GM04503 (cell line): ENCODE results near the gene ZIC2.
"Not testable (repeated sequence)": the region's sequence is repeated elsewhere in the genome, so short reads cannot be mapped to it uniquely, and the experiment has no call there.

Source experiments
- DNase-seq: peaks from one replicate; pipeline ENCODE4 v3.0.0-alpha.2; 2012; ENCODE audit warnings: low read depth

Gene ZIC2

DNA sequence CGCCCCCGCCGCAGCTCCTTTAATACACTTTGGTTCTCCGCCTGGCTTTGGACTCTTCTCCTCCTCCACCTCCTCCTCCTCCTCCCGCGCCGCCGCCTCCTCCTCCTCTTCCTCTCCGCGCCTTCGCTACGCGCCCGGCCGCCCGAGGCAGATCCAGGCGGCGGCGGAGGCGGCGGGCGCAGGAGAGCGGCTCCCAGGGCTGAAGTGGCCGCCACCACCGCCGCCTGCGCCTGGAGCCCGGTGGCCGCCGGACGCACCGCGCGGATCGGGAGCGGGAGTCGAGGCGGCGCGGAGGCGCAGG, at the start of gene ZIC2:
TSS of gene ZIC2 (plus strand) at position 50 of the 301 bp plus-strand sequence. CDS start 281 bp downstream, outside the sequence.
- DNase-seq: no peak

DNA sequence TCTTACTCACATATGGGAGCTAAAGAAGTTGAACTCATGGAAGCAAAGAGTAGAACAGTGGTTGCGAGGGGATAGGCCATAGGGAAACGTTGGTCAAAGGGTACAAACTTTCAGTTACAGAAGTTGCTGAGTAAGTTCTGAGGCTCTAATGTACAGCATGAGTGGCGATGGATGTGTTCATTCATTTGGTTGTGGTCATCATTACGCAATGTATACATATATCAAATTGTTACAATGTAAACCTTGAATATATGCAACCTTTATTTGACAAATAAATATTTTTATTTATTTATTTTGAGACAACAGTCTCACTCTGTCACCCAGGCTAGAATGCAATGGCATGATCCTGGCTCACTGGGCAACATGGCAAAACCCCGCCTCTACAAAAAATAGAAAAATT, 48.7 kb upstream of the ZIC2 start:
- no peak for DNase-seq

DNA sequence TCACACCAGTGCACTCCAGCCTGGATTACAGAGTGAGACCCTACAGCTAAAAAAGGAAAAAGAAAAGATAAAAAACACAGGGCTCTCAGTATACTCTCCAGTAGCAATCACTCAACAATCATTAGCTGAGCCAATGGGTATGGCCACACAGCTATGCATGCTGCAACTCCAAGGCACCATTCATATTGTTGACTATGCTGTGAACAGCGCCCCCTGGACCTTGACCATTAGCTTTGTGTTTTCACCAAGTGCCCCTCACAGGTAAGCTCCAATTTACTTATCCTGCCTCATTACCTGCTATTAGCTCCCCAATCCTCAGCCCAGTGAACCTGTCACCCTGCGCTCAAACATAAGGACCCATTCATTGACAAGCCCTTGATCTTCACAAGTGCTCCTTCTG, 45.8 kb upstream of the ZIC2 start:
- no peak for DNase-seq

DNA sequence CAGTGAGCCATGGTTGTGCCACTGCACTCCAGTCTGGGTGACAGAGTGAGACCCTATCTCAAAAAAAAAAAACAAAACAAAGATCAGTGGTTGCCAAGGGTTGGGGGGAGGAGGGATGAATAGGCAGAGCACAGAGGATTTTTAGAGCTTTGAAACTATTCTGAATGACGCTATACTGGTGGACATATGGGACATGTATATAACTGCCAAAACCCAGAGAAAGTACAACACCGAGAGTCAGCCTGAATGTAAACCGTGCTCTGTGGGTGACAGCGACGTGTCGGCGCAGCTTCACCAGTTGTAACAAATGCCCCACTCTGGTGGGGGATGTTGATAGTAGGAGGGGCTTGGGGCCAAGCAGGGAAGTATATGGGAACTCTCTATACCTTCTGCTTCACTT, 42.9 kb upstream of the ZIC2 start:
- DNase-seq: no peak

GRCh38 chr13:99941086-99941485, 40.5 kb upstream of the ZIC2 start:
- DNase-seq: no peak

DNA sequence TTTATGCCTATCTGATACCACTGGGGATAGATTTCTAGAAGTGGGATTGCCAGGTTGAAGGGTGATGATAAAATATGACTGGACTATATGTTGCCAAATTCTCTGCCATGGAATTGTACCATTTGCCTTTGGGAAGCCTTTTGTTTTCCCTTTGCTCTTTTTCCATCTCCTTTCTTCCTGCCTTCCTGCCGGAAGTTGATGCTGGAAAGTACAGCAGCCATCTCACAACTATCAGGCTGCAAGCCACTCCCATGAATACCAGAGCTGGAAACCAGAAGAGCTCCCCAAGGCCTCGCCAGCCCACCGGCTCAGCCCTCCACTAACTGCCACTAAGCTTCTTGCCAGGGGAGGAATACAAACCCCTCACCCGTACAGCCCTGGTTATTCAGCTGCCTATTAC, 39.7 kb upstream of the ZIC2 start:
- DNase-seq: no peak

GRCh38 chr13:99944102-99944501, 37.5 kb upstream of the ZIC2 start:
- no peak for DNase-seq

DNA sequence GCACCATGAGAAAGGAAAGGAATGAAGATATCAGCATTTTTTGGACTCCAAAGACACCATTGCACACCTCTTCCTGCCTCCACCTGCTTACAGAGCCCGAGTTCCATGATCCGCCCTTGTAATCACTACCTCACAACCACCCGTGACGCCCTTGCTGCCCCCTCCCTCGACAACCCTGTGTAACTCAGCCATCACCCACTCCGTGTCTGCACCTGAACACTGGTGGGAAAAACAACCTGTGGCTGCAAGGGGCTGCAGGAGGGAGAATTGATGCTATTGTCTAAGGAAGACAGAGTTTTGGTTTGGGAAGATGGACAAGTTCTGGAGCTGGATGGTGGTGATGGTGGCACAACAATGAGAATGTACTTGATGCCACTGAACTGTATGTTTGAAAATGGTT, 37.0 kb upstream of the ZIC2 start:
- DNase-seq: no peak

DNA sequence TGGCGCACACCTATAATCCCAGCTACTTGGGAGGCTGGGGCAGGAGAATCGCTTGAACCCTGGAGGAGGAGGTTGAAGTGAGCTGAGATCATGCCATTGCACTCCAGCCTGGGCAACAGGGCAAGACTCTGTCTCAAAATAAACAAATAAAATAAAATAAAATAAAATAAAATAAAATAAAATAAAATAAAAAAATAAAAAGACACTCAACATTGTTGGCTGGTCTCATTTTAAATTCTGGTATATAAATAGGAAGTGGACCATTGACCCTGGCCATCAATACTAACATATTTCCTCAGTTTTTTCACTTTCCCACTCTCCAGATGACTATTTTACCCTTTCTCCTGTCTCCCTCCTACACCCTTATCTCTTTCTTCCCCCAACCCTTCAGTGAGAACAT, 36.1 kb upstream of the ZIC2 start:
- DNase-seq: not testable (repeated sequence)

DNA sequence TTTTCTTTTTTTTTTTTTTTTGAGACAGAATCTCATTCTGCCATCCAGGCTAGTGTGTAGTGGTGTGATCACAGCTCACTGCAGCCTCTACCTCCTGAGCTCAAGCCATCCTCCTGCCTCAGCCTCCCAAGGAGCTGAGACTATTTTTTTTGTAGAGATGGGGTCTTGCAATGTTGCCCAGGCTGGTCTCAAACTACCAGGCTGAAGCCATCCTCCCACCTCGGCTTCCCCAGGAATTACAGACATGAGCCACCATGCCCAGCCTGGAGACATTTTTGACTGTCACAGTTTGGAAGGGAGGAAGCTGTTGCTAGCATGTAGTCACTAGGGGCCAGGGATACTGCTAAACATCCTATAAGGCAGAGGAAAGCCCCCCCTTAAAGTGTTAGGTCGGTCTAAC, 33.9 kb upstream of the ZIC2 start:
- DNase-seq: no peak

- DNase-seq: no peak
These were observed 33.2 kb upstream of the ZIC2 start for GRCh38 chr13:99948411-99948810.

- no peak for DNase-seq
These were observed 32.5 kb upstream of the ZIC2 start for GRCh38 chr13:99948907-99949678.

GRCh38 chr13:99949679-99950413, 31.7 kb upstream of the ZIC2 start:
- DNase-seq: no peak

DNA sequence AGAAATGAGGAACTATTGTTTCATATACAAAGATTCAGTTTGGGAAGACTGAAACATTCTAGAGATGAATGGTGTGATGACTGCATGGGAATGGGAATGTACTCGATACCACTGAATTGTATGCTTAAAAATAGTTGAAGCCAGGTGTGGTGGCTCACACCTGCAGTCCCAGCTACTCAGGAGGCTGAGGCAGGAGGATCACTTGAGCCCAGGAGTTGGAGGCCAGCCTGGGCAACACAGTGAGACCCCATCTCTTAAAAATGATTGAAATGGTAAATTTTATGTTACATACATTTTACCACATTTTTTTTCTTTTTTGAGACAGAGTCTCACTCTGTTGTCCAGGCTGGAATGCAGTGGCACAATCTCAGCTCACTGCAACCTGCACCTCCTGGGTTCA, 29.9 kb upstream of the ZIC2 start:
- DNase-seq: not testable (repeated sequence)

- no peak for DNase-seq
These were observed 28.3 kb upstream of the ZIC2 start for GRCh38 chr13:99953138-99953755.

- no peak for DNase-seq
These were observed 26.4 kb upstream of the ZIC2 start for GRCh38 chr13:99955107-99955746.

- DNase-seq: no peak
These were observed 25.7 kb upstream of the ZIC2 start for GRCh38 chr13:99955747-99956472.

GRCh38 chr13:99956473-99957349, 24.9 kb upstream of the ZIC2 start:
- DNase-seq: no peak

DNA sequence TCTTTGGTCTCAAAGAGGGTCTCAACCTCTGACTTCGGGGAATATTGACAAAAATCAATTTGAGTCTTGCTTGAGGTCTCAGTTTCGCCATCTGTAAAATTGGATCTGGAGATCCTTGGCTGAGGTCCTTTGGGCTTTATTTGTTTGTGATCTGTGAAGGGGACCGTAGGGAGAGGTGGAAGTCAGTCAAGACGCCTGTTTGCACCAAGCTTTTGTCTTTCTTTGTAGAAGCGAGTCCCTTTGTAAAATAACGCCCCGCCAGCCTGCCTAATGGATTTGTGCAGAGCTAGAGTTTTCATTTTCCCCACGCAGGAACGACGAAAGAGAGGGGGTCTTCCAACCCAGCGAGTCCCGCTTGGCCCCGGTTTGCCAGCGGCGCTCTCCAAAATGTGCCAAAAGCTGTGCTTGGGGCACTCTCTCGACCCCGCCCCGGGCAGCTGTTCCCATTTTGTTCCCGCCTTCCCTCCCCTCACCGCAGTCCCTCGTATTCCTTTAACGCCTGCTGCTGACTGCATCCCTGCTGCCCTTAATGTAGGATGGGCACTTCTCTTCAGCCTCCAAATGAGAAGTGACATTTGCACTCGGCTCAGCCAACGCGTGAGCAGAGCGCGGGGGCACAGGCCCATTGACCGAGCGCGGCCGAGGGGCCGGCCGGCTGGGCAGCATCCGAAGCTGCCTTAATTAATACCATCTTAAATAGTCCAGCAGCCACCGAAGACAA, 23.0 kb upstream of the ZIC2 start:
- no peak for DNase-seq

- DNase-seq: no peak
These were observed 22.5 kb upstream of the ZIC2 start for GRCh38 chr13:99959127-99959539.
